ENCODE measurements around the gene TREM2. TPM values are rescaled to one million over a fixed set of nuclear protein-coding genes. Genes with fewer than 3 reads are reported as not detected.

TREM2 gene
- total RNA-seq, 1 donor from 2014 or later, result 0.59 TPM

GRCh38 chr6:41182069-41183034 lies 19.4 kb upstream of the TREM2 start:
- no peak for DNase-seq

GRCh38 chr6:41181566-41181965 lies 18.6 kb upstream of the TREM2 start:
- no peak for DNase-seq

- DNase-seq, result no peak
These were observed 16.2 kb upstream of the TREM2 start for GRCh38 chr6:41179163-41179562.

- no peak for DNase-seq
These were observed 14.8 kb upstream of the TREM2 start for GRCh38 chr6:41177695-41178094.

- DNase-seq, result no peak
These were observed 14.4 kb upstream of the TREM2 start for GRCh38 chr6:41177287-41177686.

GRCh38 chr6:41176189-41176588 lies 13.3 kb upstream of the TREM2 start:
- no peak for DNase-seq

GRCh38 chr6:41175084-41175483 lies 12.2 kb upstream of the TREM2 start:
- no peak for DNase-seq

- no peak for DNase-seq
These were observed 11.7 kb upstream of the TREM2 start for GRCh38 chr6:41174610-41175009.

GRCh38 chr6:41171908-41172307 lies 9.0 kb upstream of the TREM2 start:
- no peak for DNase-seq

- no peak for DNase-seq
These were observed 7.7 kb upstream of the TREM2 start for GRCh38 chr6:41170547-41171160.

- DNase-seq, result no peak
These were observed 4.5 kb upstream of the TREM2 start for GRCh38 chr6:41167173-41167963.

- DNase-seq, result peak; percentile 30
These were observed 1.7 kb upstream of the TREM2 start for GRCh38 chr6:41164551-41165120.

GRCh38 chr6:41163419-41163717 lies 452 bp upstream of the TREM2 start:
- DNase-seq, result no peak

- DNase-seq, result no peak
These were observed 914 bp downstream of the TREM2 start for GRCh38 chr6:41161851-41162552.

- DNase-seq, result no peak
These were observed 1.5 kb downstream of the TREM2 start for GRCh38 chr6:41161380-41161779.

- no peak for DNase-seq
These were observed 2.0 kb downstream of the TREM2 start for GRCh38 chr6:41160933-41161332.

GRCh38 chr6:41159415-41160082 lies 3.4 kb downstream of the TREM2 start:
- no peak for DNase-seq

- no peak for DNase-seq
These were observed 5.6 kb downstream of the TREM2 start for GRCh38 chr6:41157323-41157722.

GRCh38 chr6:41156771-41157170 lies 6.1 kb downstream of the TREM2 start:
- no peak for DNase-seq

GRCh38 chr6:41156001-41156400 lies 6.9 kb downstream of the TREM2 start:
- DNase-seq, result no peak

- DNase-seq, result no peak
These were observed 7.6 kb downstream of the TREM2 start for GRCh38 chr6:41155132-41155805.
